Activated CD8-positive, alpha-beta memory T cell treated with anti-CD3 and anti-CD28 coated beads for 36 hours (primary cell): ENCODE results near the gene SPP2. TPM values are rescaled to one million over a fixed set of nuclear protein-coding genes. Genes with fewer than 3 reads are reported as not detected.

ENCODE experiments used
- CTCF ChIA-PET: fragments of 350-600 bp; sonication (Branson Sonifier 250); formaldehyde crosslinking; loops from one replicate; lab custom pipeline; 2021; ENCODE audit warnings: antibody characterized with exemption; lab: Charles Lee
- POLR2A ChIA-PET: fragments of 350-600 bp; sonication (Branson Sonifier 250); formaldehyde crosslinking; loops from one replicate; lab custom pipeline; 2021; ENCODE audit warnings: antibody characterized with exemption; lab: Charles Lee
- total RNA-seq, 2 experiments: library from RNA; stranded (reverse); gene quantifications; one replicate each; pipeline ENCODE4 v1.2.3, GENCODE V29; 2021

The SPP2 gene, protein sequence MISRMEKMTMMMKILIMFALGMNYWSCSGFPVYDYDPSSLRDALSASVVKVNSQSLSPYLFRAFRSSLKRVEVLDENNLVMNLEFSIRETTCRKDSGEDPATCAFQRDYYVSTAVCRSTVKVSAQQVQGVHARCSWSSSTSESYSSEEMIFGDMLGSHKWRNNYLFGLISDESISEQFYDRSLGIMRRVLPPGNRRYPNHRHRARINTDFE
- not detected for total RNA-seq

GRCh38 chr2:234050455-234051135 is at the start of gene SPP2:
TSS of gene SPP2 (plus strand) at chr2:234050702. CDS start at chr2:234050787, 85 bp downstream.
- POLR2A ChIA-PET: no interaction called here
- CTCF ChIA-PET: no interaction called here

DNA sequence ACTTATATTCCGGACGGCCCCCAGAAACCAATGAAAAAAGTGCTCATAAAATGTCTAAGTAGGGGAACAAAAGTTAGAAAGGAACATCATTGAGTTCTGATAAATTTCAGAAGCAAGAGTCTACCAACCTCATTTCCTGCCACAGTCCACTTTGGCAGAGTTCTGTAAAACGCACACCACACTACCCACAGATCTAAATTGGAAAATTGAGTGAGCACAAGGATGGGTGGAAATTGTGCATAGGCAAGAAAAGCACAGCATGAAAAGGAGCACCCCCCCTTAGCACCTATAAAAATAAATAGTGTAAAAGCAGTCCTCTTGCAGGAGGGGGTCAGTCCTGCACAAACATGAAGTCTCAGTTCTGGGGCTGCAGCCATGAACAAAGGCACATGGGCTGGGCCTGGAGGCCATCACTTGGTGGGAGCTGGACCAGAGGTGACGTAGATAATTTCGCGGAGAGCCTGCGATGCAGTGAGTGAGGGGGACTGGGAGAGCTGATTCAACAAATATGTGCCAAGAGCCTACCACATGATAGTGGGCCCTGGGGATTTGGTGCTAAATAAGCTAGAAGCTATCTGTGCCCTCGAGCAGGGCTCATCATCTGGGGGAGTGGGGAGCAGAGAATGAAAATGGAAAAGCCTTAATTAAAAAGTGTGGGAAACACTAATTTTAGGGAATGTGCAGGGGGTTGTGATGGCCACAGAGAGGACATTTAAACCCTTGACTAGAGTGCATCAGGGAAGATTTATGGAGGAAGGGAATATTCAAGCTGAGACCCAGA is 48.9 kb upstream of the SPP2 start:
- CTCF ChIA-PET: no interaction called here

GRCh38 chr2:234002281-234002680 is 48.2 kb upstream of the SPP2 start:
- POLR2A ChIA-PET: no interaction called here
- CTCF ChIA-PET: no interaction called here

More for the DNA sequence above, 48.9 kb upstream of the SPP2 start:
- POLR2A ChIA-PET: no interaction called here

GRCh38 chr2:234003972-234004617 is 46.4 kb upstream of the SPP2 start:
- ChIA-PET CTCF (no interaction called here), POLR2A (no interaction called here)

GRCh38 chr2:234005126-234005525 is 45.4 kb upstream of the SPP2 start:
- CTCF ChIA-PET: no interaction called here

GRCh38 chr2:234006501-234006900 is 44.0 kb upstream of the SPP2 start:
- POLR2A ChIA-PET: no interaction called here
- CTCF ChIA-PET: no interaction called here

More at GRCh38 chr2:234005126-234005525, 45.4 kb upstream of the SPP2 start:
- POLR2A ChIA-PET: no interaction called here

- ChIA-PET POLR2A (no interaction called here), CTCF (interaction anchor here (0.7 kb wide), 1 partner anchor 160 kb away, joined by 3 read pairs; no protein-coding TSS in a partner anchor)
Observed at GRCh38 chr2:234014427-234014826, 36.1 kb upstream of the SPP2 start.

- CTCF ChIA-PET: no interaction called here
- POLR2A ChIA-PET: interaction anchor here (0.7 to 1.0 kb wide), 2 partner anchors 20 to 81 kb away, joined by 3 read pairs; no protein-coding TSS in a partner anchor
Observed at GRCh38 chr2:234015861-234016260, 34.6 kb upstream of the SPP2 start.

DNA sequence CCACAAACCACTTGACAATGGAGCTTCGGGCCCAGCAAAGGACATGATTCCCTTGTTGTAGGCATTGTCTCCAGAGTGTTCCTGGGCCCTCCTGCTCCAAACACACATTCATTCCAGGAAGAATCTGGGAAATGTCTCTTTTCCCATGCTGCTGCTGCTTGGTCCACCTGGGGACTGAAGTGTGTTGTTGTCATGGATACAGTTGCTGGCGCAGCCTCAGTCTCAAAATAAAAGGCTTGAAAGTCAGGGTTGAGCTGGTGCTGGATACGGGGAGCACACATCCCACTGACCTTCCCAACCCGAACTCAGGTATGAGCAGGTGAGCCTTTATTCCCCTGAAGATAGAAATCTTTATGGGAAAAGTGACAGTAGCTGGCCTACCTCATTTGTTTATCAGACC is 30.6 kb upstream of the SPP2 start:
- CTCF ChIA-PET: no interaction called here

DNA sequence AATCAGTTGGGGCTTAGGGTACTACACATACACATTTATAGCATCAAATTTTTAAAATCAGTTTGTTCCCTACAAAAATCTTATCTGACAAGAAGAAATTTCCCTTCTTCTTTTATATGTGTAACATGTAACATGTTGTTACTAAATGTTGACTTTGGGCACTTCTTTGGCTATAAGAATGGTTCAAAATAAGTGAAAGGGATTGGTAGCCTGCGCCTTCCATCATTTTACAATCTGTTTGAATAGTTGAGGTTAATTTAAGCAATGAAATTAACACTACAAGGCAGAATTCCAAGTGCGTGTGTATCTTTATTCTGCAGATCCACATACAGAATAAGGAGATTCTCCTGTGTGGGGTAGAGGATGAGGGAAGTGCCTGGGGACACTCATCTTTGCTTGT is 30.2 kb upstream of the SPP2 start:
- CTCF ChIA-PET: no interaction called here
- POLR2A ChIA-PET: no interaction called here

More for the DNA sequence above, 30.6 kb upstream of the SPP2 start:
- POLR2A ChIA-PET: no interaction called here

GRCh38 chr2:234022424-234022823 is 28.1 kb upstream of the SPP2 start:
- ChIA-PET CTCF (no interaction called here), POLR2A (no interaction called here)

DNA sequence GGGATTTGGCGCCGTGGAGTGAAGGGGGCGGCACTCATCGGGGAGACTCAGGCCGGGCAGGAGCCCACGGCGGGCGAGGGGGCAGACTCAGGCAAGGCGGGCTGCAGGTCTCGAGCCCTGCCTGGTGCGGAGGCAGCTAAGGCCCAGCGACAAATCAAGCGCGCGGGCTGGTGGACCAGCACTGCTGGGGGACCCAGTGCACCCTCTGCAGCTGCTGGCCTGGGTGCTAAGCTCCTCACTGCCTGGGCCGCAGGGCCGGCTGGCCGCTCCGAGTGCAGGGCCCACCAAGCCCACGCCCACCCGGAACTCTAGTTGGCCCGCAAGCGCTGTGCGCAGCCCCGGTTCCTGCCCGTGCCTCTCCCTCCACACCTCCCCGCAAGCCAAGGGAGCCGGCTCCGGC is 26.2 kb upstream of the SPP2 start:
- CTCF ChIA-PET: no interaction called here
- POLR2A ChIA-PET: no interaction called here

- ChIA-PET POLR2A (interaction anchor here (0.6 kb wide), 1 partner anchor 20 kb away, joined by 3 read pairs; no protein-coding TSS in a partner anchor), CTCF (interaction anchor here (0.8 kb wide), 1 partner anchor 37 kb away, joined by 3 read pairs; no protein-coding TSS in a partner anchor)
Observed at GRCh38 chr2:234025466-234025865, 25.0 kb upstream of the SPP2 start.

DNA sequence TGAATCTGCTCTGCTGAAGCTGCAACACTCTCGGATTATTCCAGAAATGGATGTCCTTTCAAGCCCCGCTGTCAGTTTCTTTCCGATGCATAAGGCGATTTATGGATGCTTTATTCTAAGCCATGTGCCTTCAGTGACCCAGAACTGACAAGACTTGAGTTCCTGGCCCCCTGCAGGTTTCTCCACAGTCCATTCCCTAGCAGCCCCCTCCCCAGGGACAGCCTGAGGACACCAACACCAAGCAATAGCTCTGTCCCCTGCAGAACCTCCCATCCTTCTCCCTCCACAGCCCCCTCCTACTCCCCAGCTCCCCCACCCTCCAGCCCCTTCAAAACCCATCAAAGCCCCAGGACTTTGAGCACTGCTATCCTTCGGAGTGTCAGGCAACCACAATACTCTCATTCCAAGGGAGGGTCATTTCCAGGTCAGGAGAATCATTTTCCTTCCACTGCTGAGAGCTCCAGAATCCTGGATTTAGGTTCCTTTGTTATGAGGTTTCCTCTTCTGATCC is 24.6 kb upstream of the SPP2 start:
- POLR2A ChIA-PET: no interaction called here
- CTCF ChIA-PET: no interaction called here

DNA sequence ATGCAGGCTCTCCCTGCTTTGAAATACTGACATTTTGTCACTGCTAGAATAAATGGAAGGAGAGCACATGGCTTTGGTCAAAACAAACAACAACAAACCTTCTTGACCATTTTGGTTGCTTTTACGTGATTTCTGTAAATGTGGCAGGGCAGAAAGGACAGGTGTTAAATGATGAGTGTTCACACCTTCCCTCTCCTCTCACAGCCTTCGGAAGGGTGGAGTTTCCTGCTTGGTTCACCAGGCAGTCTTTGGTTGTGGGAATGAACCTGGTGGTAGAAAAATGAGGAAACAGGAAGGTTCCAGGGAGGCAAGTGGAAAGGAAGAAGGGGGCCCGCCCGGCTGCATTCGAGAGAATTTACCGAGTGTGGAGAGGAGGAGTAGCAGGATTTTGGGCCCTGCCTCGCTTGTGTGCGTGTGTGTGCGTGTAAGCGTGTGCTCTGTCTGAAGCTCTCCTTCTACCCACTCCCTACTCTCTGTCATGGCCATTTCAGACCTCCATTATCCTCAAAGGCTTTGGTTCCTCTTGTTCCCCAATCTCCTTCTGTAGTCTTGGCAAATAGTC is 23.7 kb upstream of the SPP2 start:
- POLR2A ChIA-PET: no interaction called here
- CTCF ChIA-PET: no interaction called here

DNA sequence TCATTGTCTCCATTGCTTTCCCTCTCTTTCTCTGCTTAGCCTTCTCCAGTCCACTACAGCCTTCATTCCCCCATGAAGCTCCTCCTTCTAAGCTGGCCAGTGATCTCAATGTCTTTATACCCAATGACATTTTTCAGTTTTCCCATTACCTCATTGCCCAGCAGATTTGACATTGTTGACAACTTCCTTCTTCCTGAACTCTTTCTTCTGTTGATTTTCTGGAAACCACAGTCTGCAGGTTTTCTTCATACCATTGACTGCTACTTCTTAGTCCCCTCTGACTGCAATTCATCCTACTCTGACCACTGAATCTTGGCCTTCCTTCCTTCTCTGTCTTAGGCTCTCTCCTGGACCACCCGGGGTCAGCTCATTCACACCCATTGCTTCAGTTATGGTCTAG is 22.9 kb upstream of the SPP2 start:
- CTCF ChIA-PET: no interaction called here

GRCh38 chr2:234029150-234029733 is 21.3 kb upstream of the SPP2 start:
- POLR2A ChIA-PET: no interaction called here
- CTCF ChIA-PET: no interaction called here

More for the DNA sequence above, 22.9 kb upstream of the SPP2 start:
- POLR2A ChIA-PET: no interaction called here

GRCh38 chr2:234031207-234031606 is 19.3 kb upstream of the SPP2 start:
- CTCF ChIA-PET: interaction anchor here (1.1 kb wide), 1 partner anchor 28 kb away, joined by 3 read pairs; no protein-coding TSS in a partner anchor
- POLR2A ChIA-PET: no interaction called here
